Kidney (tissue), 14 donors: Measurements from ENCODE around the gene CYSTM1. TPM values are rescaled to one million over a fixed set of nuclear protein-coding genes. Genes with fewer than 3 reads are reported as not detected.
A peak's percentile ranks its signal among the peaks of the same experiment; 100 is the strongest.

Source experiments
- DNase-seq, 5 donors: peaks; one replicate each; pipeline ENCODE4 v3.0.0-alpha.2; 2013 to 2020
- FAIRE-seq: peaks from 2 replicates; lab custom pipeline; 2012; peaks lifted over from hg19 to GRCh38; lab: Jason Lieb, UNC
- H3K27ac ChIP-seq, 2 donors: one replicate each; pipeline ENCODE4 v1.7.0; 2013; ENCODE audit warnings: low read depth in 2 of 2, low read length in 2 of 2, inconsistent platforms in 1 of 2
- H3K27me3 ChIP-seq: one replicate; pipeline ENCODE4 v1.7.1; 2013; ENCODE audit warnings: low read length, inconsistent platforms; ENCODE audit not compliant: control insufficient read depth, insufficient read depth
- H3K36me3 ChIP-seq, 3 donors: one replicate each; pipeline versions ENCODE4 v1.7.0 to v1.7.1; 2013; ENCODE audit warnings: low read length in 3 of 3, control low read depth in 1 of 3, inconsistent platforms in 1 of 3; ENCODE audit not compliant: insufficient read depth in 3 of 3, control insufficient read depth in 2 of 3
- H3K4me1 ChIP-seq, 3 donors: one replicate each; pipeline versions ENCODE4 v1.7.0 to v1.7.1; 2013; ENCODE audit warnings: low read length in 3 of 3, inconsistent platforms in 1 of 3, low read depth in 1 of 3; ENCODE audit not compliant: control insufficient read depth in 2 of 3, insufficient read depth in 2 of 3
- H3K4me3 ChIP-seq, 3 donors: one replicate each; pipeline versions ENCODE4 v1.7.0 to v1.8.1; 2013; ENCODE audit warnings: low read length in 3 of 3, control low read depth in 1 of 3, inconsistent platforms in 1 of 3
- H3K9ac ChIP-seq, 3 donors: one replicate each; pipeline versions ENCODE4 v1.7.0 to v1.7.1; 2013; ENCODE audit warnings: low read length in 3 of 3, control low read depth in 1 of 3, inconsistent platforms in 1 of 3
- H3K9me3 ChIP-seq, 3 donors: one replicate each; pipeline versions ENCODE4 v1.7.0 to v1.7.1; 2013; ENCODE audit warnings: low read length in 3 of 3, control low read depth in 1 of 3, inconsistent platforms in 1 of 3; ENCODE audit not compliant: control insufficient read depth in 2 of 3, insufficient read depth in 1 of 3
- CTCF ChIP-seq: IDR thresholded peaks from 3 replicates; pipeline ENCODE4 v1.5.1; 2012; ENCODE audit warnings: mild to moderate bottlenecking, moderate library complexity, borderline replicate concordance; ENCODE audit not compliant: insufficient read depth; ENCODE audit errors: extremely low read depth
- intact Hi-C: fragments of 100-400 bp; cut with DNase I; formaldehyde crosslinking; loops from one replicate; pipeline ENCODE4 v1.11.1; 2022
- polyA plus RNA-seq: library from polyadenylated mRNA; stranded (reverse); fragments of 350-450 nt; fragmentation: Illumina TruSeq; extraction: RNeasy Lipid Tissue Mini Kit (QIAGEN cat#74804); gene quantifications from one replicate; pipeline ENCODE4 v1.2.3, GENCODE V29; 2014; ENCODE audit warnings: low read depth, low replicate concordance; ENCODE audit not compliant: insufficient read depth
- total RNA-seq: library from RNA; stranded (reverse); fragmentation: NEBNext Ultra II Directional; extraction: Animal tissue kit (Norgen Biotek cat#: 25700); gene quantifications from one replicate; pipeline ENCODE4 v1.2.1, GENCODE V29; 2021
- donor health status: control.
- donor health status: control.
- donor health status: control.
- donor health status: control.
- donor health status: control.
- donor health status: DM: yes; HTN: yes; CAD: no.
- donor health status: Normal renal cell carcinoma (clear cell type).

Gene CYSTM1
- total and polyA plus RNA-seq, 2 donors from 2014 or later: 157 to 485 TPM

- Histone ChIP-seq H3K27me3 (no peaks in the 10 kb centered on the region), H3K9me3 (no peaks in the 10 kb centered on the region), H3K9ac (no peak overlapping the region), H3K4me1 (no peaks in the 10 kb centered on the region), H3K4me3 (no peak overlapping the region), H3K27ac (no peak overlapping the region), H3K36me3 (no peaks in the 10 kb centered on the region)
- TF ChIP-seq CTCF: no peak
- FAIRE-seq (peak; percentile 41), DNase-seq (no peak)
- intact Hi-C loops: no loop called here
These were observed 107.3 kb downstream of the CYSTM1 start for GRCh38 chr5:140282266-140282665.

GRCh38 chr5:140284013-140284412, 109.0 kb downstream of the CYSTM1 start:
- DNase-seq (no peak), FAIRE-seq (no peak)
- Histone ChIP-seq H3K27ac (no peak overlapping the region), H3K4me1 (no peaks in the 10 kb centered on the region), H3K4me3 (no peak overlapping the region), H3K9ac (no peak overlapping the region), H3K27me3 (no peaks in the 10 kb centered on the region), H3K36me3 (no peaks in the 10 kb centered on the region), H3K9me3 (no peaks in the 10 kb centered on the region)
- no peak for TF ChIP-seq CTCF
- intact Hi-C loops: no loop called here

- DNase-seq (no peak), FAIRE-seq (no peak)
- intact Hi-C loops: no loop called here
- Histone ChIP-seq H3K27ac (no peak overlapping the region), H3K9me3 (no peaks in the 10 kb centered on the region), H3K4me1 (no peaks in the 10 kb centered on the region), H3K9ac (no peak overlapping the region), H3K27me3 (no peaks in the 10 kb centered on the region), H3K4me3 (no peak overlapping the region), H3K36me3 (no peaks in the 10 kb centered on the region)
- no peak for TF ChIP-seq CTCF
These were observed 111.4 kb downstream of the CYSTM1 start for GRCh38 chr5:140286424-140286823.
